ENCODE measurements around the gene COL13A1.

Gene COL13A1

GRCh38 chr10:69801434-69802315 lies at the start of gene COL13A1:
Gene COL13A1 (plus strand): TSS chr10:69801906. CDS start chr10:69802424, 518 bp downstream.
- DNase-seq: no peak

- DNase-seq: no peak
These were observed 49.2 kb upstream of the COL13A1 start for GRCh38 chr10:69752479-69752878.

DNA sequence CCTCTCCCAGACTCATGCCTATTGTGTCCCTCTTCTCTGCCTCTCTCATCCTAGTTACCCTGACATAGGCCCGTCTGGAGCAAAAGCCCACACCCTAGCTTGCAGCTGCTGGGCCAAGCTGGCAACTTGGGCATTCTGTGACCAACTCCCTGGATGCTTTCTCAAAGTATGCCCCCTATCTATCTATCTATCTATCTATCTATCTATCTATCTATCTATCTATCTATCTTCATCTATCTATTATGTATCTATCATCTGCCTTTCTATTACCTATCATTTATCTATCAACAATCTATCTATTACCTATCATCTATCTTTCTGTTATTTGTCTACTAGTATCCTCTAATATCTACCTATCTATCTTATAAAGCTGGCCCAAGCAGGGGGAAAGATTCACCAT lies 45.4 kb upstream of the COL13A1 start:
- DNase-seq: no peak

- DNase-seq: no peak
These were observed 44.5 kb upstream of the COL13A1 start for GRCh38 chr10:69757206-69757552.

GRCh38 chr10:69757553-69758309 lies 44.0 kb upstream of the COL13A1 start:
- DNase-seq: no peak

DNA sequence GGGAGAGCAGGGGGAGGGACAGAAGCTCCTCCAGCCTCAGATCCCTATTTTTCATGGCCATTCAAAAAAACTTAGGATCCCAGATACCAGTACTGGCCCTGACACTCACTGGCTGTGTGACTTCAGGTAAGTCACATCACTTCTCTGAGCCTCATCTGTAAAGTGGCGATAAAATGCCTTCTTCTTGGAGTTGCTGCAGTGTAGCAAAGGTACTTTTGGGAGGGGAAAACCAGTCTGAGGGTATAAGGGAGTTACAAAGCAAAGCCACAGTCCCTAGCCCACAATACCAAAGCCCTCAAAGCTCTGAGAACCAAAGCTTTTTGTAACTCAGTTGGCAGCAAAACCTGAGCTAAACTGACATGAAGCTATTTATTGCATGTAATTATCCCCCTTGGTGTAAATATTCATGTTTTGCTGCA lies 43.4 kb upstream of the COL13A1 start:
- DNase-seq: no peak

DNA sequence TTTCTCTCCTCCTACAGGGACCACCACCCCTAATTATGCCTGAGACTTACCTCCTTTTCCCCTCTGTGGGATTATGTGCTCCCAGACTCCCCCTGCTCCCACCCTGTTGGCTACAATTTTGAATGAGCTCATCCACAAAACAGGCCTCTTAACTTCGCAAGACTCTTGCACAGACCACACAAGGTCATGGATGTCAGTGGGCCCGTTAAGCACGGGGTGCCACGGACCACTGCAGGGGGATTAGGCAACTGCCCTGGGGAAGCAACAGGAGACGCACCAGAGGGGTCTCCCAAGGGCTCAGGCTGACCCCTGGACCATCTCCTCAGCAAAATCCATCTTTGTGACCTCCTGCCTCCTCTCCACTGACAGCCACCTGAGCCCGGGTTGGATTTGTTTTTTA lies 42.1 kb upstream of the COL13A1 start:
- no peak for DNase-seq

DNA sequence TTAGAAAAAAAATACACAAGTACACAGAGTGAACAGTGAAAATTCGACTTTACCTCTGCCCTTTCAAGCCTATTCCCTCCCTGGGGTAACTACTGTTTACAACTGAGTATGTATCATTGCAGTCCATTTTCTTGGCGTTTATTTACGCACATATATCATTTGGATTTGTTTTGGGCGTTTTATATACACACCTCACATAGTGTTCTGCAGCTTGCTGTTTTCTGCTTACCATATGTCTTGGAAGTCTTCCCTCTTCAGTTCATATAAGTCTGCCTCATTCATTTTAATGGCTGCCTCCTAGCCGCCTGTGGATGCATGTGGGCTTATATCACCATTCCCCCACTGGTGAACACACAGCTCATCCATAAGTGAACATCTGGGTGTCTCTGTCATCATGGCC lies 41.6 kb upstream of the COL13A1 start:
- DNase-seq: no peak

DNA sequence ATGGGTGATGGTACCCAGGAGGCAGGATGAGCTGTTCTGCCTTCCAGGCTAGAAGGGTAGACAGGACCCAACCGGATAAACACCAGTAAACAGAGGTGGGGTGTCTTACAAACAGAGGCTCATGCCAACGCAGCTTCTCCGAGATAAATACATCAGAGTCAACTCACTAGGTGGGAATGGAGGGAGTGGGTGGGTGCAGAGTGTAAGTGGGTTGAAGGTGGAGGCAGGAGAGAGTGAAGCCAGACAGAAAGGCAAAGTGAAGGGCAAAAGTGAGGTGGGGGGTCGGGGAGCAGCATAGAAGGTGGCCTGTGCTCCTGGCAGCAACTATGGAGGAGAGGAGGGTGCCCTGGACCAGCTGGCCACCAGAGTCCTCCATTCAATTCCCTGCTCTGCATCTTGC lies 40.4 kb upstream of the COL13A1 start:
- no peak for DNase-seq

GRCh38 chr10:69766161-69766910 lies 35.4 kb upstream of the COL13A1 start:
- no peak for DNase-seq

DNA sequence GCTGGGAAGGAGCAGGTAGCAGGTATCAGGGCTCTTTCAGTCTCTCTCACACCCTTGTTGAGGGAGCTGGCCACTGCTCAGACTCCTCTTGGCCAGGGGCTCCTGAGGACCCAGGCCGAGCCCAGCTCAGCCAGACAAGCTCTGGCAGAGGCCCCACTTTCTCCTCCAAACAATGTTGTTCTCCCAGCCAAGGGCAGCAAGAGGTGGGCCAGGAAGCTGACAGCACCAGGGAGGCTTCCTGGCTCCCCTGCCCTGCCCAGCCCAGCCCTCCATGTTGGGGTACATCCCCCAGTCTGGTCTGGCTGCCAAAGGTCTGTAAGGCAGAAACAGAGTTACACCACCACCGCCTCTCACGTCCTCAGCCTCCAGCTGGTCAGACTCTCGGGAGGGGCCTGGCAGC lies 33.9 kb upstream of the COL13A1 start:
- DNase-seq: no peak

GRCh38 chr10:69768386-69768785 lies 33.3 kb upstream of the COL13A1 start:
- DNase-seq: no peak

GRCh38 chr10:69769395-69769992 lies 32.2 kb upstream of the COL13A1 start:
- DNase-seq: no peak

- no peak for DNase-seq
These were observed 28.6 kb upstream of the COL13A1 start for GRCh38 chr10:69772933-69773704.

DNA sequence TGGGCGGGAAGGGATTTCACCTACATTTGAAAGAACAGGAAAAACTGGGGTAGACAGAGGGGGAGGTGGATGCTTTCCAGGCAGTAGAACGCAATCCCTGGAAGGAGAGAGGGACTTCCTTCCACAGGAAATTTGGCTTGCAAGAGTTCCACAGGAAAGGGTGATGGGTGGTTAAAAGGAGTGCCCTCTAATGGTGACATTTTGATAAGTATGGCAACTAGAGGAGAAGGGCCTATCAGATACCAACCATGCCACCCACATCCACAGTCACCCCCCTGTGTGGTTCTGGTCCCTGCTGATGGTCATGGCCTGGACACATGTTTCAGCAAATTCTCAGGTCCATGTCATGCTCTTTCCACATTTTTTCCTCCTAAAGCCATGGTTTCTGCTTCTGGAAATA lies 27.1 kb upstream of the COL13A1 start:
- no peak for DNase-seq

DNA sequence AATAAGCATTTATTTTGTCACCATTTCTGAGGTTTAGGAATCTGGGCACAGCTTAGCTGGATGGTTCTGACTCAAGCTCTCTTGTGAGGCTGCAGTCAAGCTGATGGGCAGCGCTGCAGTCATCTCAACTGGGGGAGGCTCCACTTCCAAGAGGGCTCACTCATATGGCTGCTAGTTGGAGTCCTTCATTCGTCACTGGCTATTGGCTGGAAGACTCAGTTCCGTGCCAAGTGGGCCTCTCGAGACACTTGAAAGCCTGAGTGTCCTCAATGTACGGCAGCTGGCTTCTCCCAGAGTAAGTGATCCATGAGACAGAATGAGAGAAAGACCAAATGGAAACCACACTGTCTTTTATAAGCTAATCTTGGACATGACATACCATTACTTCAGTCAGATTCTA lies 21.6 kb upstream of the COL13A1 start:
- no peak for DNase-seq

GRCh38 chr10:69781576-69781975 lies 20.1 kb upstream of the COL13A1 start:
- DNase-seq: no peak

- DNase-seq: no peak
These were observed 18.2 kb upstream of the COL13A1 start for GRCh38 chr10:69783515-69783914.

- DNase-seq: no peak
These were observed 14.9 kb upstream of the COL13A1 start for GRCh38 chr10:69786791-69787190.

DNA sequence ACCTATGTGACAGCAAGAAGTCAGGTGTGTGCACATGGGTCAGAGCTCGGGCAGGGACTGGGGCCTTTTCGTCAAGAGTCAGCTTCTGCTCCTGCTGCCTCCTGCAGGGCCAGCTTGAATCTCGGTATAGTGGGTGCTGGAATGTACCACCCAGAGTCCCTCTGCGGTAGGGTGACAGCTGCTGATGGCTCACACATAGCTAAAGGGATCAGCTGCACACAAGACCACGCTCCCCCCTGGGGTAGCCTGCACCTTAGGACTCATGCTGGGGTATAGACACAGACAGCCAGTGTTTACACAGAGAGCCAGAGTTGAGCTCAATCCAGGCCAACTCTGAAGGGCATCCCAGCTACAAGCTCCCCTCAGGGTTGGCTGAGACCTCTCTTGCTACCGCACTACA lies 14.0 kb upstream of the COL13A1 start:
- DNase-seq: no peak

DNA sequence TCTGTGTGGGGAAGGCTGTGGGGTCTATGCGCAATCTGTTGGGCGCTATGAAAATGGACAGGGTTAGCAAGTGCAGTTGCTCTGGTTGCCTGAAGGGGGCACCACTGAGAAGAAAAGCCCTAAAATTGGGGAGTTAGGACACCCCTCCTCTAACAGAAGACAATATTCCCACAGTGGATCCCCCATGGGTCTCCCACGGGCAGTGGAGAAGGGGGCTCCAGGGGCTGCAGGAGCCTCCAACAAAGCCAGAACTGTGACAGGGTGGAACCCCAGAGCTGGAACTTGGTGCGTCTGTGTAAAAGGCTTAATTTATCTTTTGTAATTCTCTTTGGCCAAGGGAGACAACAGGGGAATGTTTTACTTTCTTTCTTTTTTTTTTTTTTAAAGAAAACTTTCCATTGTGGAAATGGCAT lies 12.5 kb upstream of the COL13A1 start:
- no peak for DNase-seq

GRCh38 chr10:69791812-69792211 lies 9.9 kb upstream of the COL13A1 start:
- DNase-seq: no peak
